Measurements from ENCODE around the gene ALK. TPM values are rescaled to one million over a fixed set of nuclear protein-coding genes. Genes with fewer than 3 reads are reported as not detected.

The ALK gene
- total RNA-seq, 4 donors from 2014 or later: 0.83 to 1.6 (median 1.2) TPM

GRCh38 chr2:29420999-29421782, 500.2 kb downstream of the ALK start:
- 58% methylated on average over 8 of the region's 12 CpGs for WGBS
- Histone ChIP-seq H3K9me3 (no peaks in the 10 kb centered on the region), H3K4me1 (no peaks in the 10 kb centered on the region), H3K4me3 (no peak overlapping the region), H3K36me3 (no peaks in the 10 kb centered on the region), H3K27me3 (no peaks in the 10 kb centered on the region), H3K27ac (replicated peaks in 1 of 4) (no peak overlapping the region)
- intact Hi-C loops (cut with DNase I): no loop called here
- TF ChIP-seq POLR2A (IDR thresholded peaks at IDR 0.05; ENCODE audit: low read depth): no peak
- no peak for TF ChIP-seq EP300 (IDR thresholded peaks at IDR 0.05)
- TF ChIP-seq, protein P1, sequence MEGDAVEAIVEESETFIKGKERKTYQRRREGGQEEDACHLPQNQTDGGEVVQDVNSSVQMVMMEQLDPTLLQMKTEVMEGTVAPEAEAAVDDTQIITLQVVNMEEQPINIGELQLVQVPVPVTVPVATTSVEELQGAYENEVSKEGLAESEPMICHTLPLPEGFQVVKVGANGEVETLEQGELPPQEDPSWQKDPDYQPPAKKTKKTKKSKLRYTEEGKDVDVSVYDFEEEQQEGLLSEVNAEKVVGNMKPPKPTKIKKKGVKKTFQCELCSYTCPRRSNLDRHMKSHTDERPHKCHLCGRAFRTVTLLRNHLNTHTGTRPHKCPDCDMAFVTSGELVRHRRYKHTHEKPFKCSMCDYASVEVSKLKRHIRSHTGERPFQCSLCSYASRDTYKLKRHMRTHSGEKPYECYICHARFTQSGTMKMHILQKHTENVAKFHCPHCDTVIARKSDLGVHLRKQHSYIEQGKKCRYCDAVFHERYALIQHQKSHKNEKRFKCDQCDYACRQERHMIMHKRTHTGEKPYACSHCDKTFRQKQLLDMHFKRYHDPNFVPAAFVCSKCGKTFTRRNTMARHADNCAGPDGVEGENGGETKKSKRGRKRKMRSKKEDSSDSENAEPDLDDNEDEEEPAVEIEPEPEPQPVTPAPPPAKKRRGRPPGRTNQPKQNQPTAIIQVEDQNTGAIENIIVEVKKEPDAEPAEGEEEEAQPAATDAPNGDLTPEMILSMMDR (IDR thresholded peaks at IDR 0.05): no peak
- no peak for TF ChIP-seq POLR2AphosphoS5 (IDR thresholded peaks at IDR 0.05)
- DNase-seq (ENCODE audit: extremely low spot score): no peak

GRCh38 chr2:29420464-29420863, 500.9 kb downstream of the ALK start:
- H3K27ac ChIP-seq (replicated peaks in 1 of 4): no peak overlapping the region

DNA sequence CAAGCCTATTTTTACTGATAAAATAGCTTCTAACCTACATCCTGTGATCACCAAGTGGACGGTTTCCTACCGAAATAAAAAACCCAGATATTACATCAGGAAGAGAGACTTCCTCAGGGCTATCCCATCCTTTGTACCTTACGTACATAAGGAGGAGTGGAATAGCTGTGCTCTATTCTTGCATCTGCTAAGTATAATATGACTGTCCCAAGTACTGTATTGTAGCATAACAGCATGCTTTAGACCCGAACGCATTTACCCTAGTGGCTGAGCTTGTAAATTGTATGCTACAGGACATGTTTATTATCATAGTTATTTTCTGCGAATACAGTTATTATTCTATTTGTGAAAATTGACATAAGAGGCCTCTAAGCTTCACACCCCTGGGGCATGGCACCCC, 503.8 kb downstream of the ALK start:
- Histone ChIP-seq H3K9me3 (no peaks in the 10 kb centered on the region), H3K27me3 (no peaks in the 10 kb centered on the region), H3K4me3 (no peak overlapping the region), H3K36me3 (no peaks in the 10 kb centered on the region), H3K27ac (replicated peaks in 1 of 4) (no peak overlapping the region), H3K4me1 (no peaks in the 10 kb centered on the region)
- DNase-seq (ENCODE audit: extremely low spot score): no peak
- intact Hi-C loops (cut with DNase I): no loop called here
- WGBS: 88% methylated on average over 6 of the region's 6 CpGs
- TF ChIP-seq POLR2AphosphoS5 (IDR thresholded peaks at IDR 0.05) (no peak), EP300 (IDR thresholded peaks at IDR 0.05) (no peak), POLR2A (IDR thresholded peaks at IDR 0.05; ENCODE audit: low read depth) (no peak)
- TF ChIP-seq, protein P1 (IDR thresholded peaks at IDR 0.05): no peak

More at GRCh38 chr2:29420464-29420863, 500.9 kb downstream of the ALK start:
- H3K36me3 ChIP-seq: no peaks in the 10 kb centered on the region
- H3K4me3 ChIP-seq: no peak overlapping the region
- no peaks in the 10 kb centered on the region for H3K9me3 ChIP-seq
- no peak for DNase-seq (ENCODE audit: extremely low spot score)
- H3K27me3 ChIP-seq: no peaks in the 10 kb centered on the region
- intact Hi-C loops (cut with DNase I): no loop called here
- no peak for TF ChIP-seq POLR2AphosphoS5 (IDR thresholded peaks at IDR 0.05)
- WGBS: 77% methylated on average over 10 of the region's 10 CpGs
- H3K4me1 ChIP-seq: no peaks in the 10 kb centered on the region

GRCh38 chr2:29412197-29412925, 509.0 kb downstream of the ALK start:
- H3K27ac ChIP-seq (replicated peaks in 1 of 4): no peak overlapping the region
- TF ChIP-seq, protein P1 (IDR thresholded peaks at IDR 0.05): no peak
- no peak for TF ChIP-seq POLR2A (IDR thresholded peaks at IDR 0.05; ENCODE audit: low read depth)
- 90% methylated on average over 1 of the region's 1 CpG for WGBS
- intact Hi-C loops (cut with DNase I): no loop called here
- DNase-seq (ENCODE audit: extremely low spot score): no peak
- H3K27me3 ChIP-seq: no peaks in the 10 kb centered on the region
- H3K36me3 ChIP-seq: no peaks in the 10 kb centered on the region
- H3K9me3 ChIP-seq: no peaks in the 10 kb centered on the region
- no peak overlapping the region for H3K4me3 ChIP-seq
- no peaks in the 10 kb centered on the region for H3K4me1 ChIP-seq

DNA sequence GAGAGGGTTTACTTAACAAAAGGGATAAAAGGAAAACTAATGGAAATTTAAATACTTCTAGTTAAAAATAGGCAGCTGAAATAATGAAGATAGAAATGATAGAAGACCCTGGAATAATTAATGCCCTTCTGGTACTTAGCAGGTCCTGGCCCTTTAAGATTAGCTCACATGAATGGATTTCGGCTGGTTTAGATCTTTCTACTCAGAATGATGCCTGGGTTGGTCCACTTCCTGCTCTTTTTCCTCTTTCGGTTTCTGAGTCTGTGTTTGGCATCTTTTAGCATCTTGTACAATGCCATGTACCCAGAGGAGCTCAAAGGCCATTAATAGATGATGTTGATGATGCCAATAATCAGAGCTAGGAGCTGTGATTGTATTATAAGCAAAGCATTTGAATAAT, 515.7 kb downstream of the ALK start:
- Histone ChIP-seq H3K27me3 (no peaks in the 10 kb centered on the region), H3K4me1 (no peaks in the 10 kb centered on the region), H3K27ac (replicated peaks in 1 of 4) (no peak overlapping the region), H3K4me3 (no peak overlapping the region), H3K36me3 (no peaks in the 10 kb centered on the region), H3K9me3 (no peaks in the 10 kb centered on the region)
- WGBS: 30% methylated on average over 2 of the region's 2 CpGs
- TF ChIP-seq EP300 (IDR thresholded peaks at IDR 0.05): no peak
- TF ChIP-seq POLR2AphosphoS5 (IDR thresholded peaks at IDR 0.05): no peak
- no peak for TF ChIP-seq POLR2A (IDR thresholded peaks at IDR 0.05; ENCODE audit: low read depth)
- TF ChIP-seq, protein P1 (IDR thresholded peaks at IDR 0.05): no peak
- intact Hi-C loops (cut with DNase I): no loop called here
- DNase-seq (ENCODE audit: extremely low spot score): no peak

Measured in esophagus muscularis mucosa (tissue), 4 donors.